ENCODE data around the gene C17orf67. TPM values are rescaled to one million over a fixed set of nuclear protein-coding genes. Genes with fewer than 3 reads are reported as not detected.

Gene C17orf67
- total RNA-seq, 1 donor from 2014 or later = 2.4 TPM

DNA sequence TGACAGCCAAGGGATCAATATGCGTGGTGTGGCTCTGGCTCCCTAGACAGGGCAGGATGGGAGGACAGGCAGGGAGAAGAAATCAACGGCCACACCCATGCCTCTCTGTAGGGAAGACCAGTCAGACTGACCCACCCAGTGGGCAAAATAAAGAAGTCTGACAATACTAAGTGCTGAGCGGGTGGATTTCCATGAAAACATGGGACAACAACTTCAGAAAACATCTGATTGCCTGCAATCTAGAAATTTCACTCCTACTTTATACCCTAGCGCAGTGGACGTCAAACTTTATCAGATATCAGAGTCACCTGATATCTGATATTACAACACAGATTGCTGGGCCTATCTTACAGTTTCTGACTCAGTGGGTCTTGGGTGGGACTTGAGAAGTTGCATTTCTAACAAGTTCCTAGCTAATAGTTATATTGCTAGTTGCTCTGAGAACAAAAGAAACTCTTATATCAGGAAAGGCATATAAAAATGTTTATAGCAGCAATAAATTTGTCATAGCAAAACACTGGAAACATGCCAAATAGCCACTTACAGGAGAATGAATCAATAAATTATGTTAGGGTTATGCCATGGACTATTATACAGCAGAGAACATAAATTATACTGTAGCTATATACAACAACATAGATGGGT is 38.4 kb downstream of the C17orf67 start:
- H3K27ac Mint-ChIP-seq (ENCODE audit: unreplicated experiment) = no peak overlapping the region
- no peak for DNase-seq (ENCODE audit: extremely low spot score, unreplicated experiment)
- H3K27me3 Mint-ChIP-seq (ENCODE audit: unreplicated experiment) = peaks cover 6% of the 10 kb centered on the region
- H3K36me3 Mint-ChIP-seq (ENCODE audit: unreplicated experiment) = no peaks in the 10 kb centered on the region
- H3K4me1 Mint-ChIP-seq (ENCODE audit: unreplicated experiment) = no peaks in the 10 kb centered on the region
- H3K4me3 Mint-ChIP-seq (ENCODE audit: unreplicated experiment) = no peak overlapping the region
- no peak for TF ChIP-seq CTCF (IDR thresholded peaks at IDR 0.05)
- no peaks in the 10 kb centered on the region for H3K9me3 Mint-ChIP-seq (ENCODE audit: unreplicated experiment)

GRCh38 chr17:56793957-56794356 is 39.8 kb downstream of the C17orf67 start:
- Mint-ChIP-seq H3K36me3 (ENCODE audit: unreplicated experiment) (no peaks in the 10 kb centered on the region), H3K4me1 (ENCODE audit: unreplicated experiment) (no peaks in the 10 kb centered on the region), H3K27me3 (ENCODE audit: unreplicated experiment) (peaks cover 4% of the 10 kb centered on the region), H3K4me3 (ENCODE audit: unreplicated experiment) (no peak overlapping the region), H3K9me3 (ENCODE audit: unreplicated experiment) (no peaks in the 10 kb centered on the region), H3K27ac (ENCODE audit: unreplicated experiment) (no peak overlapping the region)
- no peak for DNase-seq (ENCODE audit: extremely low spot score, unreplicated experiment)
- TF ChIP-seq CTCF (IDR thresholded peaks at IDR 0.05) = no peak

- DNase-seq (ENCODE audit: extremely low spot score, unreplicated experiment) = no peak
- Mint-ChIP-seq H3K27ac (ENCODE audit: unreplicated experiment) (no peak overlapping the region), H3K9me3 (ENCODE audit: unreplicated experiment) (no peaks in the 10 kb centered on the region), H3K27me3 (ENCODE audit: unreplicated experiment) (peaks cover 4% of the 10 kb centered on the region), H3K4me3 (ENCODE audit: unreplicated experiment) (no peak overlapping the region), H3K36me3 (ENCODE audit: unreplicated experiment) (no peaks in the 10 kb centered on the region), H3K4me1 (ENCODE audit: unreplicated experiment) (no peaks in the 10 kb centered on the region)
- no peak for TF ChIP-seq CTCF (IDR thresholded peaks at IDR 0.05)
These were observed 40.2 kb downstream of the C17orf67 start for GRCh38 chr17:56793531-56793930.

DNA sequence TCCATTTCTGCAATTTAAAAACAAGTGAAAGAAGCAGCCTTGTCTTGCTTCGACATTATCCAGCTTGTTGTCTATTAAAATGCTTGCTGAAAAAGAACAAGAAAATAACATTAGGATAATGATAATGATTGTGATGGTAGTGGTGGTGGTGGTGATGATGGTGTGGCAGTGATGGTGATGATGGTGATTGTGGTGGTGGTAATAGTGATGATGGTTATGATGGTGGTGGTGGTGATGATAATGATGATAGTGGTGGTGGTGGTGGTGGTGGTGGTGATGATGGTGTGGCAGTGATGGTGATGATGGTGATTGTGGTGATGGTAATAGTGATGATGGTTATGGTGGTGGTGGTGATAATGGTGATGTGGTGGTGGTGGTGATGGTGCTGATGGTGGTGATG is 41.5 kb downstream of the C17orf67 start:
- Mint-ChIP-seq H3K4me3 (ENCODE audit: unreplicated experiment) (no peak overlapping the region), H3K9me3 (ENCODE audit: unreplicated experiment) (no peaks in the 10 kb centered on the region), H3K27ac (ENCODE audit: unreplicated experiment) (no peak overlapping the region), H3K27me3 (ENCODE audit: unreplicated experiment) (no peaks in the 10 kb centered on the region), H3K36me3 (ENCODE audit: unreplicated experiment) (no peaks in the 10 kb centered on the region), H3K4me1 (ENCODE audit: unreplicated experiment) (peaks cover 3% of the 10 kb centered on the region)
- no peak for DNase-seq (ENCODE audit: extremely low spot score, unreplicated experiment)
- no peak for TF ChIP-seq CTCF (IDR thresholded peaks at IDR 0.05)

DNA sequence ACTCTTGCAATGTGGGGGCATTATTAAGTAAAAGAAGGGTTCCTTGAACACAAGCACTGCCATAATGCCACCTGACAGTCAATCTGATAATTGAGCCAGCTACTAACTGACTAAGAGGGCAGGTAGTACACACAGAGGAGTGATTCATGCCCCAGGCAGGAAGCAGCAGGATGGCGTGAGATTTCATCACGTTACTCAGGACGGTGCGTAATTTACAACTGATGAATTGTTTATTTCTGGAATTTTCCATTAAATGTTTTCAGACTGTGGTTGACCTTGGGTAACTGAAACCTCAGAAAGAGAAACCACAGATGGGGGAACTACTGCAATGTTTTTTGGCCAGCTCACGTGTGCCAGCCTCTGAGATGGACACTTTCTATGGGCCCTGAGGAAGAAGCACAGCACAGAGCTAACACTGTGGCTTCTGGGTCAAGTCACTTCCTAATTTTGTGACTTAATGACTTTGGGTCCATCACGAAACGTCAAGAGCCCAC is 46.7 kb downstream of the C17orf67 start:
- H3K4me3 Mint-ChIP-seq (ENCODE audit: unreplicated experiment) = no peak overlapping the region
- peaks cover 9% of the 10 kb centered on the region for H3K4me1 Mint-ChIP-seq (ENCODE audit: unreplicated experiment)
- no peak for DNase-seq (ENCODE audit: extremely low spot score, unreplicated experiment)
- H3K27me3 Mint-ChIP-seq (ENCODE audit: unreplicated experiment) = peaks cover 8% of the 10 kb centered on the region
- H3K36me3 Mint-ChIP-seq (ENCODE audit: unreplicated experiment) = no peaks in the 10 kb centered on the region
- no peak for TF ChIP-seq CTCF (IDR thresholded peaks at IDR 0.05)
- no peaks in the 10 kb centered on the region for H3K9me3 Mint-ChIP-seq (ENCODE audit: unreplicated experiment)
- peak overlapping the region; percentile 62 for H3K27ac Mint-ChIP-seq (ENCODE audit: unreplicated experiment)
